ENCODE data around the gene MAGI1. TPM values are rescaled to one million over a fixed set of nuclear protein-coding genes. Genes with fewer than 3 reads are reported as not detected.

The MAGI1 gene
- total RNA-seq, 3 donors from 2014 or later (not counting 1 experiment from before 2014, with no cell fraction given): not detected

DNA sequence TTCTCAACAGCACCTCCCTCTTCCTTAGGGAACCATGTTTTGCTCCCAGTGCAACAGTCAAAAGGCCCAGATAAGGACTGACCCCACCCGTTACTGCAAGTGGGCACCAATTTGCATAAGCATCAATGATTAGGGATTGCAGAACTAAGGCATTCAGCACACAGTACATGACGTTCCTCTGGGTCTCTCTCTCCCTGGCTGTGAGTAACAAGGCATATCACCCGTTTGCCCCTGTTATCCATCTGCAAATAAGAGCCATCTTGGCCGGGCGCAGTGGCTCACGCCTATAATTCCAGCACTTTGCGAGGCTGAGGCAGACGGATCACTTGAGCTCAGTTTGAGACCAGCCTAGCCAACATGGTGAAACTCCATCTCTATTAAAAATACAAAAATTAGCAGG, 18.8 kb downstream of the MAGI1 start:
- Mint-ChIP-seq H3K9me3 (no peaks in the 10 kb centered on the region), H3K27ac (no peak overlapping the region), H3K4me1 (no peaks in the 10 kb centered on the region), H3K27me3 (ENCODE audit: low read depth in 2 of 2) (peaks cover 0 to 7% of the 10 kb centered on the region in 2 donors), H3K36me3 (no peaks in the 10 kb centered on the region), H3K4me3 (no peak overlapping the region)
- Histone ChIP-seq H3K27me3 (ENCODE audit: control insufficient read depth, insufficient read depth, low read length) (no peaks in the 10 kb centered on the region), H3K4me3 (ENCODE audit: low read length) (no peak overlapping the region), H3K4me1 (ENCODE audit: control insufficient read depth, insufficient read depth, low read length) (no peaks in the 10 kb centered on the region), H3K9me3 (ENCODE audit: control insufficient read depth, insufficient read depth, low read length) (no peaks in the 10 kb centered on the region), H3K36me3 (ENCODE audit: control insufficient read depth, insufficient read depth, low read length) (no peaks in the 10 kb centered on the region), H3K27ac (ENCODE audit: low read length) (no peak overlapping the region)
- DNase-seq (no peak), ATAC-seq (no peak)
- no peak for TF ChIP-seq CTCF (IDR thresholded peaks at IDR 0.05)
- intact Hi-C loops (cut with micrococcal nuclease): no loop called here
- WGBS (ENCODE audit: insufficient coverage): 78% methylated on average over 8 of the region's 8 CpGs

DNA sequence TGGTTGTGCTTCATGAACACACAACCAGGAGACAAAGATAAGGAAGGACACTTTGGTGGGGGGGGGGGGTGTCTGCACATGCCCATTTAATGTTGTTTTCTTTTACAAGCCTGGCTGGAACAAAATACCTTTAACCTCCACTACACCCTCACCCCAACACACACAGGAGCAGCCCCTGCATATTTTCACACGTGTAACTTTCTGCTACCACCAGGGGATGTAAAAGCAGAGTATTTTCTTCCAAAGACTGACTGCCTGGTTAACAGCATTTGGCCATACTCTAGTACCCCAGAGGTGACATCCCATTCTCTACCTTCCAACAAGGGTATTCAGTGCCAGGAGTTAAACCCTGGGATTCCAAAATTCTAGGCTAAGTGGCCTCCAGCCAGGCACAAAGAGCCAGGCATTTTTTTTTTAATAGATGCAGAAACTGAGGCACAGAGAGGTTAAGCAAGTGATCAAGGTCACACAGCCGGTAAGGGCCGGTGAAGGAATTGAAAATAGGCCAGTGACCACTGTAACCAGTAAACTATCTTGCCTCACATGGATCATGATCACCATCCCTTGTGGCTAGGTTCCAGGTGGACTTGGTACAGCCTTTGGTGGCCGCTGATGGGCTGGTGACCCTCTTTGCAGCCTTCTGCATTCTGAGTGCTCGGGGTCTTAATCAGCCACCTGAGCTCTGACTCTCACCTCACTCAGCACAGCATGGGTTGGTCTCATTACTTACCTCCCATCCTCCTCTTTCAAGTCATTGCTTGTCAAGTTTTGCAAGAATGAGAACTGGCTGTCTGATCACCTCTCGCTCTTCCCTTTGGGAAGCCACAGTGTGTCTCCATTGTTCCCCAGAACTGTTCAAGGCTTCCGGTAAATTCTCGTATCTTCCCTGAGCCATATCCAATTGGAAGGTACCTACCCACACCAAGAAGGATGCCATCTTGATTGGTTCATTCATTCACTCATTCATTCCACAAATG, 20.4 kb downstream of the MAGI1 start:
- TF ChIP-seq CTCF (IDR thresholded peaks at IDR 0.05): no peak
- Histone ChIP-seq H3K9me3 (ENCODE audit: control insufficient read depth, insufficient read depth, low read length) (no peaks in the 10 kb centered on the region), H3K27ac (ENCODE audit: low read length) (no peak overlapping the region), H3K4me3 (ENCODE audit: low read length) (no peak overlapping the region), H3K27me3 (ENCODE audit: control insufficient read depth, insufficient read depth, low read length) (no peaks in the 10 kb centered on the region), H3K36me3 (ENCODE audit: control insufficient read depth, insufficient read depth, low read length) (no peaks in the 10 kb centered on the region), H3K4me1 (ENCODE audit: control insufficient read depth, insufficient read depth, low read length) (no peaks in the 10 kb centered on the region)
- intact Hi-C loops (cut with micrococcal nuclease): no loop called here
- DNase-seq (no peak), ATAC-seq (no peak)
- H3K36me3 Mint-ChIP-seq: no peaks in the 10 kb centered on the region
- H3K27me3 Mint-ChIP-seq (ENCODE audit: low read depth in 2 of 2): peaks cover 0 to 7% of the 10 kb centered on the region in 2 donors
- no peak overlapping the region for H3K27ac Mint-ChIP-seq
- H3K9me3 Mint-ChIP-seq: no peaks in the 10 kb centered on the region
- H3K4me3 Mint-ChIP-seq: no peak overlapping the region
- 81% methylated on average over 8 of the region's 8 CpGs for WGBS (ENCODE audit: insufficient coverage)
- no peaks in the 10 kb centered on the region for H3K4me1 Mint-ChIP-seq

GRCh38 chr3:66017591-66017990, 21.1 kb downstream of the MAGI1 start:
- DNase-seq (no peak), ATAC-seq (no peak)
- no peaks in the 10 kb centered on the region for H3K36me3 Mint-ChIP-seq
- Histone ChIP-seq H3K4me3 (ENCODE audit: low read length) (no peak overlapping the region), H3K27me3 (ENCODE audit: control insufficient read depth, insufficient read depth, low read length) (no peaks in the 10 kb centered on the region), H3K36me3 (ENCODE audit: control insufficient read depth, insufficient read depth, low read length) (no peaks in the 10 kb centered on the region), H3K27ac (ENCODE audit: low read length) (no peak overlapping the region), H3K4me1 (ENCODE audit: control insufficient read depth, insufficient read depth, low read length) (no peaks in the 10 kb centered on the region), H3K9me3 (ENCODE audit: control insufficient read depth, insufficient read depth, low read length) (no peaks in the 10 kb centered on the region)
- H3K27me3 Mint-ChIP-seq (ENCODE audit: low read depth in 2 of 2): peaks cover 0 to 7% of the 10 kb centered on the region in 2 donors
- intact Hi-C loops (cut with micrococcal nuclease): no loop called here
- no peak overlapping the region for H3K27ac Mint-ChIP-seq
- no peak for TF ChIP-seq CTCF (IDR thresholded peaks at IDR 0.05)
- H3K4me1 Mint-ChIP-seq: no peaks in the 10 kb centered on the region
- no peak overlapping the region for H3K4me3 Mint-ChIP-seq
- 84% methylated on average over 3 of the region's 5 CpGs for WGBS (ENCODE audit: insufficient coverage)
- H3K9me3 Mint-ChIP-seq: no peaks in the 10 kb centered on the region

Measured in natural killer cell (primary cell).